Suprapubic skin (tissue), 4 donors: ENCODE measurements around the gene ZNF214. TPM values are rescaled to one million over a fixed set of nuclear protein-coding genes. Genes with fewer than 3 reads are reported as not detected.

ENCODE experiments used
- DNase-seq, 2 donors: peaks; one replicate each; pipeline ENCODE4 v3.0.0-alpha.2; 2019; ENCODE audit warnings: low spot score in 2 of 2
- H3K27ac ChIP-seq: fragments of 200-600 bp; sonication (generic); one replicate; pipeline ENCODE4 v1.5.1; 2019
- H3K27me3 ChIP-seq: fragments of 200-600 bp; sonication (generic); one replicate; pipeline ENCODE4 v1.5.1; 2019
- H3K36me3 ChIP-seq: fragments of 200-600 bp; sonication (generic); one replicate; pipeline ENCODE4 v1.5.1; 2019
- H3K4me1 ChIP-seq: fragments of 200-600 bp; sonication (generic); one replicate; pipeline ENCODE4 v1.5.1; 2019
- H3K4me3 ChIP-seq: fragments of 200-600 bp; sonication (generic); one replicate; pipeline ENCODE4 v1.5.1; 2019; ENCODE audit warnings: mild to moderate bottlenecking
- H3K9me3 ChIP-seq: fragments of 200-600 bp; sonication (generic); one replicate; pipeline ENCODE4 v1.5.1; 2019
- CTCF ChIP-seq, 2 donors: fragments of 200-600 bp in 1 of 2; fragments of 450-650 bp in 1 of 2; sonication (generic) in 1 of 2; IDR thresholded peaks; one replicate each; pipeline ENCODE4 v1.5.1; 2016 to 2019; ENCODE audit warnings: antibody characterized with exemption in 2 of 2, mild to moderate bottlenecking in 1 of 2, moderate library complexity in 1 of 2
- EP300 ChIP-seq: sonication (generic); formaldehyde crosslinking; IDR thresholded peaks from one replicate; pipeline ENCODE4 v1.6.1; 2017; ENCODE audit warnings: antibody characterized with exemption
- POLR2A ChIP-seq, 2 donors: fragments of 450-650 bp; IDR thresholded peaks; one replicate each; pipeline ENCODE4 v1.6.1; 2017; ENCODE audit warnings: antibody characterized with exemption in 2 of 2, mild to moderate bottlenecking in 2 of 2, moderate library complexity in 2 of 2
- POLR2AphosphoS5 ChIP-seq, 3 donors: sonication (generic); formaldehyde crosslinking; IDR thresholded peaks; one replicate each; pipeline ENCODE4 v1.6.1; 2017; ENCODE audit warnings: antibody characterized with exemption in 3 of 3
- WGBS: methylation state at CpG from one replicate; pipeline ENCODE4 v1.1.5; 2018; 5-methylcytosine and 5-hydroxymethylcytosine counted together
- total RNA-seq, 4 donors: library from RNA; depleted of rRNA; stranded (reverse); fragments of >200 nt; gene quantifications; one replicate each; pipeline ENCODE4 v1.1.0, GENCODE V29; 2016

Gene ZNF214
- total RNA-seq, 4 donors from 2014 or later = 0.53 to 3.5 (median 0.68) TPM

- TF ChIP-seq EP300 (no peak), CTCF (IDR thresholded peaks at IDR 0.05) (no peak), POLR2A (IDR thresholded peaks at IDR 0.05) (no peak), POLR2AphosphoS5 (IDR thresholded peaks at IDR 0.05) (no peak)
- 77% methylated on average over 5 of the region's 5 CpGs for WGBS
- Histone ChIP-seq H3K4me3 (no peak overlapping the region), H3K4me1 (peaks cover 11% of the 10 kb centered on the region), H3K9me3 (no peaks in the 10 kb centered on the region), H3K36me3 (no peaks in the 10 kb centered on the region), H3K27ac (no peak overlapping the region), H3K27me3 (no peaks in the 10 kb centered on the region)
- DNase-seq = no peak
These were observed 1.2 kb upstream of the ZNF214 start for GRCh38 chr11:7021318-7021717.

GRCh38 chr11:7019500-7020182 is 505 bp downstream of the ZNF214 start:
- H3K36me3 ChIP-seq = no peaks in the 10 kb centered on the region
- H3K27me3 ChIP-seq = no peaks in the 10 kb centered on the region
- 6% methylated on average over 25 of the region's 26 CpGs for WGBS
- H3K27ac ChIP-seq = no peak overlapping the region
- H3K9me3 ChIP-seq = no peaks in the 10 kb centered on the region
- DNase-seq = peak in 1 of 2 donors; percentile 65
- H3K4me1 ChIP-seq = peaks cover 11% of the 10 kb centered on the region
- H3K4me3 ChIP-seq = peak overlapping the region; percentile 53
- TF ChIP-seq POLR2AphosphoS5 (IDR thresholded peaks at IDR 0.05) (no peak), EP300 (no peak), CTCF (IDR thresholded peaks at IDR 0.05) (no peak), POLR2A (IDR thresholded peaks at IDR 0.05) (no peak)

GRCh38 chr11:7016011-7016410 is 4.1 kb downstream of the ZNF214 start:
- peaks cover 7% of the 10 kb centered on the region for H3K4me1 ChIP-seq
- no peak overlapping the region for H3K4me3 ChIP-seq
- H3K27ac ChIP-seq = no peak overlapping the region
- H3K36me3 ChIP-seq = no peaks in the 10 kb centered on the region
- H3K27me3 ChIP-seq = no peaks in the 10 kb centered on the region
- H3K9me3 ChIP-seq = no peaks in the 10 kb centered on the region
- WGBS = 78% methylated on average over 1 of the region's 1 CpG
- no peak for TF ChIP-seq POLR2A (IDR thresholded peaks at IDR 0.05)
- no peak for TF ChIP-seq CTCF (IDR thresholded peaks at IDR 0.05)
- DNase-seq = no peak

GRCh38 chr11:7014118-7014517 is 6.0 kb downstream of the ZNF214 start:
- H3K9me3 ChIP-seq = no peaks in the 10 kb centered on the region
- H3K27me3 ChIP-seq = no peaks in the 10 kb centered on the region
- WGBS = 95% methylated on average over 1 of the region's 1 CpG
- DNase-seq = no peak
- H3K4me3 ChIP-seq = no peak overlapping the region
- TF ChIP-seq POLR2AphosphoS5 (IDR thresholded peaks at IDR 0.05) (no peak), POLR2A (IDR thresholded peaks at IDR 0.05) (no peak), CTCF (IDR thresholded peaks at IDR 0.05) (no peak), EP300 (no peak)
- no peak overlapping the region for H3K27ac ChIP-seq
- H3K36me3 ChIP-seq = no peaks in the 10 kb centered on the region
- no peaks in the 10 kb centered on the region for H3K4me1 ChIP-seq

- no peak for DNase-seq
- Histone ChIP-seq H3K4me3 (no peak overlapping the region), H3K36me3 (peaks cover 18% of the 10 kb centered on the region), H3K27me3 (no peaks in the 10 kb centered on the region), H3K27ac (no peak overlapping the region), H3K4me1 (no peaks in the 10 kb centered on the region), H3K9me3 (no peaks in the 10 kb centered on the region)
- TF ChIP-seq CTCF (IDR thresholded peaks at IDR 0.05) (no peak), POLR2AphosphoS5 (IDR thresholded peaks at IDR 0.05) (no peak), POLR2A (IDR thresholded peaks at IDR 0.05) (no peak)
- WGBS = 51% methylated on average over 3 of the region's 3 CpGs
These were observed 15.7 kb downstream of the ZNF214 start for GRCh38 chr11:7004482-7004881.
